HCT116 (cell line): ENCODE results near the gene EID2. TPM values are rescaled to one million over a fixed set of nuclear protein-coding genes. Genes with fewer than 3 reads are reported as not detected.

Experiments used
- ATAC-seq: fragments of 200-7000 bp; cut with Tn5 transposase; 2 replicates; pipeline ENCODE4 v1.9.1; 2020; ENCODE audit warnings: mild to moderate bottlenecking, moderate library complexity
- BruUV-seq: library from RNA; stranded (reverse); fragments of 400-500 nt; replicated peaks from 2 replicates; lab custom pipeline; 2021; lab: Mats Ljungman, UMichigan
- CTCF ChIA-PET: fragments of 300-600 bp; sonication (Branson Sonifier 250); formaldehyde crosslinking; loops from one replicate; lab custom pipeline; 2021; ENCODE audit warnings: antibody characterized with exemption; lab: Charles Lee
- POLR2A ChIA-PET: fragments of 300-600, 350-600 bp; sonication (Branson Sonifier 250); formaldehyde crosslinking; loops from one replicate; lab custom pipeline; 2021; ENCODE audit warnings: antibody characterized with exemption; lab: Charles Lee
- RAD21 ChIA-PET, 2 experiments: fragments of 300-600 bp; sonication (Branson Sonifier 250); formaldehyde crosslinking; loops; one replicate each; lab custom pipeline; 2023; ENCODE audit warnings: low total read pairs in 2 of 2; ENCODE audit not compliant: uncharacterized antibody in 2 of 2, unreplicated experiment in 2 of 2, low non-redundant PET in 1 of 2; lab: Charles Lee
- DNase-seq: peaks from one replicate; pipeline ENCODE4 v3.0.0-alpha.2; 2010; ENCODE audit warnings: low read depth, low spot score
- H2AFZ ChIP-seq: fragments of 200-600 bp; shearing (Covaris generic), sonication (generic); 2 replicates; pipeline ENCODE4 v1.6.1; 2017; ENCODE audit warnings: low read depth, mixed run types, mixed read lengths, antibody characterized with exemption, low read length; ENCODE audit not compliant: poor library complexity, severe bottlenecking
- H3K27ac ChIP-seq: 2 replicates; pipeline ENCODE4 v1.5.1; 2012; ENCODE audit warnings: low read depth, low read length
- H3K27me3 ChIP-seq: fragments of 200-600 bp; sonication (generic); 2 replicates; pipeline ENCODE4 v1.6.1; 2016; ENCODE audit warnings: mixed run types, low read length, mixed read lengths; ENCODE audit not compliant: insufficient read depth
- H3K36me3 ChIP-seq, 2 experiments: fragments of 200-500 bp in 1 of 2; fragments of 200-600 bp in 1 of 2; sonication (Bioruptor generic) in 1 of 2; sonication (generic) in 1 of 2; 2 replicates each; pipeline versions ENCODE4 v1.5.1 to v1.6.1; 2014 to 2016; ENCODE audit warnings: low read length in 2 of 2, inconsistent platforms in 1 of 2, mixed read lengths in 1 of 2, mixed run types in 1 of 2; ENCODE audit not compliant: insufficient read depth in 2 of 2, control insufficient read depth in 1 of 2
- H3K4me1 ChIP-seq, 2 experiments: fragments of 200-600 bp in 1 of 2; sonication (generic) in 1 of 2; 2 replicates each; pipeline versions ENCODE4 v1.5.1 to v1.6.1; 2012 to 2017; ENCODE audit warnings: low read length in 2 of 2, inconsistent platforms in 1 of 2, mild to moderate bottlenecking in 1 of 2, mixed read lengths in 1 of 2, mixed run types in 1 of 2, moderate library complexity in 1 of 2; ENCODE audit not compliant: insufficient read depth in 2 of 2, control insufficient read depth in 1 of 2
- H3K4me2 ChIP-seq: fragments of 200-600 bp; sonication (generic); 2 replicates; pipeline ENCODE4 v1.6.1; 2017; ENCODE audit warnings: mixed run types, low read length, mixed read lengths
- H3K4me3 ChIP-seq, 2 experiments: fragments of 200-600 bp in 1 of 2; sonication (generic) in 1 of 2; replicated peaks in 1 of 2; 2 replicates each; pipeline ENCODE4 v1.5.1; 2011 to 2016; ENCODE audit warnings: low read length in 2 of 2, control low read depth in 1 of 2, low read depth in 1 of 2, mild to moderate bottlenecking in 1 of 2, mixed read lengths in 1 of 2, mixed run types in 1 of 2
- H3K79me2 ChIP-seq: fragments of 200-600 bp; sonication (generic); 2 replicates; pipeline ENCODE4 v1.6.1; 2017; ENCODE audit warnings: mild to moderate bottlenecking, mixed run types, low read length, moderate library complexity, mixed read lengths; ENCODE audit not compliant: insufficient read depth
- H3K9ac ChIP-seq: fragments of 200-600 bp; sonication (generic); 2 replicates; pipeline ENCODE4 v1.6.1; 2016; ENCODE audit warnings: low read length, mixed read lengths
- H3K9me2 ChIP-seq: fragments of 200-600 bp; sonication (generic), shearing (Covaris generic); 2 replicates; pipeline ENCODE4 v1.6.1; 2017; ENCODE audit warnings: mixed run types, mild to moderate bottlenecking, moderate library complexity; ENCODE audit not compliant: insufficient read depth
- H3K9me3 ChIP-seq, 2 experiments: fragments of 200-500 bp in 1 of 2; fragments of 200-600 bp in 1 of 2; sonication (Bioruptor generic) in 1 of 2; sonication (generic) in 1 of 2; 2 replicates each; pipeline ENCODE4 v1.6.1; 2014 to 2017; ENCODE audit warnings: low read length in 2 of 2, mixed read lengths in 2 of 2, inconsistent platforms in 1 of 2, low read depth in 1 of 2, mild to moderate bottlenecking in 1 of 2, mixed run types in 1 of 2, moderate library complexity in 1 of 2; ENCODE audit not compliant: control insufficient read depth in 1 of 2, insufficient read depth in 1 of 2
- H4K20me1 ChIP-seq: fragments of 200-600 bp; sonication (generic), shearing (Covaris generic); 2 replicates; pipeline ENCODE4 v1.6.1; 2017; ENCODE audit warnings: mixed run types, mild to moderate bottlenecking, moderate library complexity; ENCODE audit not compliant: insufficient read depth
- CBX3 ChIP-seq: IDR thresholded peaks from 2 replicates; pipeline ENCODE4 v1.6.1; 2012; ENCODE audit warnings: low read depth
- EZH2 ChIP-seq: fragments of 200-600 bp; sonication (generic); IDR thresholded peaks from 2 replicates; pipeline ENCODE4 v1.6.1; 2017; ENCODE audit warnings: antibody characterized with exemption, mixed run types
- FOSL1 ChIP-seq: IDR thresholded peaks from 2 replicates; pipeline ENCODE4 v1.6.1; 2012; ENCODE audit warnings: low read depth
- JUND ChIP-seq: IDR thresholded peaks from 2 replicates; pipeline ENCODE4 v1.6.1; 2012
- POLR2AphosphoS5 ChIP-seq: IDR thresholded peaks from 2 replicates; pipeline ENCODE4 v1.6.1; 2011; ENCODE audit warnings: mild to moderate bottlenecking, low read depth, low read length, moderate library complexity
- RAD21 ChIP-seq: IDR thresholded peaks from 2 replicates; pipeline ENCODE4 v1.6.1; 2012; ENCODE audit warnings: low read depth, mild to moderate bottlenecking
- SIN3A ChIP-seq: IDR thresholded peaks from 2 replicates; pipeline ENCODE4 v1.6.1; 2012; ENCODE audit warnings: low read depth
- SRF ChIP-seq: IDR thresholded peaks from 2 replicates; pipeline ENCODE4 v1.6.1; 2012; ENCODE audit warnings: low read depth
- YY1 ChIP-seq: IDR thresholded peaks from 2 replicates; pipeline ENCODE4 v1.6.1; 2011; ENCODE audit warnings: low read length, low read depth, moderate library complexity, mild to moderate bottlenecking; ENCODE audit not compliant: insufficient replicate concordance; ENCODE audit errors: extremely low read depth
- ZFX ChIP-seq: fragments of 450-650 bp; IDR thresholded peaks from 2 replicates; pipeline ENCODE4 v1.6.1; 2017
- intact Hi-C: fragments of 100-400 bp; cut with micrococcal nuclease; formaldehyde crosslinking; loops from 2 replicates; pipeline ENCODE4 v1.10.0; 2022
- total RNA-seq: library from RNA; stranded (reverse); gene quantifications from one replicate; pipeline ENCODE4 v1.2.1, GENCODE V29; 2021; ENCODE audit not compliant: unreplicated experiment
- TF ChIP-seq, protein P1 (sequence below), 3 experiments: fragments of 200-600 bp in 1 of 3; sonication (generic) in 1 of 3; IDR thresholded peaks in 2 of 3; conservative IDR thresholded peaks in 1 of 3; 2 replicates each; pipeline ENCODE4 v1.5.1; 2012 to 2017; ENCODE audit warnings: low read depth in 2 of 3, low read length in 2 of 3, antibody characterized with exemption in 1 of 3, borderline replicate concordance in 1 of 3, control low read depth in 1 of 3, mild to moderate bottlenecking in 1 of 3, mixed read lengths in 1 of 3, mixed run types in 1 of 3, moderate library complexity in 1 of 3; ENCODE audit not compliant: insufficient read depth in 1 of 3
- TF ChIP-seq, protein P2 (sequence below): IDR thresholded peaks from 2 replicates; pipeline ENCODE4 v1.6.1; 2012
- TF ChIP-seq, protein P3 (sequence below): IDR thresholded peaks from 2 replicates; pipeline ENCODE4 v1.6.1; 2012
- TF ChIP-seq, protein P4 (sequence below): IDR thresholded peaks from 2 replicates; pipeline ENCODE4 v1.6.1; 2011; ENCODE audit warnings: mild to moderate bottlenecking, low read length, moderate library complexity; ENCODE audit not compliant: insufficient replicate concordance; ENCODE audit errors: extremely low read depth

Gene EID2
- total RNA-seq, 1 experiment from 2014 or later, result 11.7 TPM

DNA sequence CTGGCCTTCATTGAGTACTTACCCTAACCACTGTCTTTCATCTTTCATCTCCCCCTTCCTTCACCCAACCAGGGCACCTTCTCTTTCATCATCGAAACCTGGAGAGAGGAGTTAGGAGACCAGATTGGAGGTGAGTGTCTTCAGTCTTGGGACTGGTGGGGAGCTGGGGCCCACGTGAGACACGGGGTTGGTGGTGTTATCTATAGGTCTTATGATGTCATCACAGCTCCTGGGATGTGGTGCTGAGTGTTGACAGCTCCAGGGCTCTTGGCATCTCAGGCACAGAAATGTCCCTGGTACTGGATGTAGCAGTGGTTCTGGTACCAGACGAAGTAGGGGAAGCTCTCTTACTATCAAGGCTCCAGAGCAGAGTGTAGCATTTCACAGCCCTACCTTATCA is 39.4 kb downstream of the EID2 start:
- Histone ChIP-seq H3K27ac (no peak overlapping the region), H4K20me1 (no peaks in the 10 kb centered on the region), H3K9me2 (no peaks in the 10 kb centered on the region), H3K79me2 (no peaks in the 10 kb centered on the region), H3K36me3 (no peaks in the 10 kb centered on the region), H3K4me3 (no peak overlapping the region), H3K9ac (no peak overlapping the region), H3K27me3 (no peaks in the 10 kb centered on the region), H3K9me3 (no peaks in the 10 kb centered on the region), H2AFZ (no peak overlapping the region), H3K4me2 (no peak overlapping the region), H3K4me1 (peaks cover 0 to 4% of the 10 kb centered on the region in 2 experiments; a peak in 1 of 4 replicates)
- no TSS peak for BruUV-seq
- RAD21 ChIA-PET, result no interaction called here
- POLR2A ChIA-PET, result no interaction called here
- intact Hi-C loops, result no loop called here
- CTCF ChIA-PET, result no interaction called here
- DNase-seq (no peak), ATAC-seq (no peak)
- TF ChIP-seq ZFX (no peak), RAD21 (no peak), SIN3A (no peak)
- TF ChIP-seq, protein P1, sequence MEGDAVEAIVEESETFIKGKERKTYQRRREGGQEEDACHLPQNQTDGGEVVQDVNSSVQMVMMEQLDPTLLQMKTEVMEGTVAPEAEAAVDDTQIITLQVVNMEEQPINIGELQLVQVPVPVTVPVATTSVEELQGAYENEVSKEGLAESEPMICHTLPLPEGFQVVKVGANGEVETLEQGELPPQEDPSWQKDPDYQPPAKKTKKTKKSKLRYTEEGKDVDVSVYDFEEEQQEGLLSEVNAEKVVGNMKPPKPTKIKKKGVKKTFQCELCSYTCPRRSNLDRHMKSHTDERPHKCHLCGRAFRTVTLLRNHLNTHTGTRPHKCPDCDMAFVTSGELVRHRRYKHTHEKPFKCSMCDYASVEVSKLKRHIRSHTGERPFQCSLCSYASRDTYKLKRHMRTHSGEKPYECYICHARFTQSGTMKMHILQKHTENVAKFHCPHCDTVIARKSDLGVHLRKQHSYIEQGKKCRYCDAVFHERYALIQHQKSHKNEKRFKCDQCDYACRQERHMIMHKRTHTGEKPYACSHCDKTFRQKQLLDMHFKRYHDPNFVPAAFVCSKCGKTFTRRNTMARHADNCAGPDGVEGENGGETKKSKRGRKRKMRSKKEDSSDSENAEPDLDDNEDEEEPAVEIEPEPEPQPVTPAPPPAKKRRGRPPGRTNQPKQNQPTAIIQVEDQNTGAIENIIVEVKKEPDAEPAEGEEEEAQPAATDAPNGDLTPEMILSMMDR (IDR thresholded peaks at IDR 0.05 in 2 of 3, conservative IDR thresholded peaks at IDR 0.05 in 1 of 3; ENCODE audit: borderline replicate concordance in 1 of 3, insufficient read depth in 1 of 3, low read depth in 2 of 3, low read length in 2 of 3), result no peak
- TF ChIP-seq, protein P2, sequence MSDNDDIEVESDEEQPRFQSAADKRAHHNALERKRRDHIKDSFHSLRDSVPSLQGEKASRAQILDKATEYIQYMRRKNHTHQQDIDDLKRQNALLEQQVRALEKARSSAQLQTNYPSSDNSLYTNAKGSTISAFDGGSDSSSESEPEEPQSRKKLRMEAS, result no peak

DNA sequence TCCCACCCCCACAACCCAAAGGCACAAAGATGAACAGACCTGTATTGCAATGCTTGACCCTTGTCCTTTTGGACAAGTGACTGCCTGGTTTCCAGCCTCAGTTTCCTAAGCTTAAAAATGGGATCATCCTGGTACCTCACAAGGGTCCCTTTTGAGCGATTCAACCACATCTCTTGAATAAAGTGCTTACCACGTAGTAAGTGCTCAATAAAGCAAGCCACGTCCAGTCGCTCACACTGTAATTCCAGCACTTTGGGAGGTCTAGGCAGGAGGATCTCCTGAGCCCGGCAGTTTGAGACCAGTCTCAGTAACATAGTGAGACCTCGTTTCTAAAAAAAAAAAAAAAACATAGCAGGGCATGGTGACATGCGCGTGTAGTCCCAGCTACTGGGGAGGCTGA is 40.0 kb downstream of the EID2 start:
- Histone ChIP-seq H3K9ac (no peak overlapping the region), H3K4me2 (no peak overlapping the region), H3K9me3 (no peaks in the 10 kb centered on the region), H3K4me1 (peaks cover 0 to 4% of the 10 kb centered on the region in 2 experiments; a peak in 1 of 4 replicates), H4K20me1 (no peaks in the 10 kb centered on the region), H2AFZ (no peak overlapping the region), H3K4me3 (no peak overlapping the region), H3K27ac (no peak overlapping the region), H3K79me2 (no peaks in the 10 kb centered on the region), H3K9me2 (no peaks in the 10 kb centered on the region), H3K27me3 (no peaks in the 10 kb centered on the region), H3K36me3 (no peaks in the 10 kb centered on the region)
- intact Hi-C loops, result no loop called here
- ATAC-seq (no peak), DNase-seq (no peak)
- POLR2A ChIA-PET, result no interaction called here
- BruUV-seq, result no TSS peak
- CTCF ChIA-PET, result no interaction called here
- TF ChIP-seq, protein P3, sequence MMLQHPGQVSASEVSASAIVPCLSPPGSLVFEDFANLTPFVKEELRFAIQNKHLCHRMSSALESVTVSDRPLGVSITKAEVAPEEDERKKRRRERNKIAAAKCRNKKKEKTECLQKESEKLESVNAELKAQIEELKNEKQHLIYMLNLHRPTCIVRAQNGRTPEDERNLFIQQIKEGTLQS, result no peak
- TF ChIP-seq FOSL1 (no peak), POLR2AphosphoS5 (no peak), EZH2 (no peak), JUND (no peak), SRF (no peak), CBX3 (no peak), YY1 (no peak)
- TF ChIP-seq, protein P4, sequence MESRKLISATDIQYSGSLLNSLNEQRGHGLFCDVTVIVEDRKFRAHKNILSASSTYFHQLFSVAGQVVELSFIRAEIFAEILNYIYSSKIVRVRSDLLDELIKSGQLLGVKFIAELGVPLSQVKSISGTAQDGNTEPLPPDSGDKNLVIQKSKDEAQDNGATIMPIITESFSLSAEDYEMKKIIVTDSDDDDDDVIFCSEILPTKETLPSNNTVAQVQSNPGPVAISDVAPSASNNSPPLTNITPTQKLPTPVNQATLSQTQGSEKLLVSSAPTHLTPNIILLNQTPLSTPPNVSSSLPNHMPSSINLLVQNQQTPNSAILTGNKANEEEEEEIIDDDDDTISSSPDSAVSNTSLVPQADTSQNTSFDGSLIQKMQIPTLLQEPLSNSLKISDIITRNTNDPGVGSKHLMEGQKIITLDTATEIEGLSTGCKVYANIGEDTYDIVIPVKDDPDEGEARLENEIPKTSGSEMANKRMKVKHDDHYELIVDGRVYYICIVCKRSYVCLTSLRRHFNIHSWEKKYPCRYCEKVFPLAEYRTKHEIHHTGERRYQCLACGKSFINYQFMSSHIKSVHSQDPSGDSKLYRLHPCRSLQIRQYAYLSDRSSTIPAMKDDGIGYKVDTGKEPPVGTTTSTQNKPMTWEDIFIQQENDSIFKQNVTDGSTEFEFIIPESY, result no peak
- RAD21 ChIA-PET, result no interaction called here
